ENCODE measurements around the gene RAB3GAP1. TPM values are rescaled to one million over a fixed set of nuclear protein-coding genes. Genes with fewer than 3 reads are reported as not detected.

Gene RAB3GAP1
- total RNA-seq, 1 experiment from 2014 or later, result 38.6 TPM

DNA sequence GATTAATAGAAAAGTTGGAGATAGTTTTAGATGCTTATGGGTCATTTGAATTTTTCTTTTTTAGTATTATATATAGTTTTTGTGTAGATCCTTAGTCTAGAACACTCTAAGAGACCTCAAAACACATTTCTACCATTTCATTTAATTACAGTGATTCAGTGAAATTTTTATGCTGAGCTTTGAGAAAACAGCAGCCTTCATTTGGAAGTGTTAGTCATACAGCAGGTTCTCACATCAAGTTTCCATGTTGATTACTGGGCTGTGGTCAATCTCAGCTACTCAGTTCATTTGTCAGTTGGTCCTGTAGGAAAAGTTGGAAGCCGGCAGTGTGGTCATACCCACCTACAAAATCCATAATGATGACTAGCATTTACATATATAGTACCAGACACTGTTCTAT is 42.8 kb upstream of the RAB3GAP1 start:
- POLR2A ChIA-PET, result no interaction called here

GRCh38 chr2:135010200-135010942 is 41.7 kb upstream of the RAB3GAP1 start:
- Histone ChIP-seq H3K9me3 (ENCODE audit: control insufficient read depth, insufficient read depth, low read depth, low read length) (no peaks in the 10 kb centered on the region), H3K4me3 (ENCODE audit: low read depth in 2 of 2, low read length in 2 of 2) (no peak overlapping the region), H3K27ac (ENCODE audit: low read length) (no peak overlapping the region), H3K36me3 (ENCODE audit: control insufficient read depth, insufficient read depth, low read length) (no peaks in the 10 kb centered on the region), H3K27me3 (ENCODE audit: control insufficient read depth, insufficient read depth, low read length) (peaks cover under 1% of the 10 kb centered on the region; the same call in 1 of the 2 replicates), H3K4me1 (ENCODE audit: control insufficient read depth, insufficient read depth, low read length) (no peaks in the 10 kb centered on the region)
- POLR2A ChIA-PET, result no interaction called here
- intact Hi-C loops (cut with micrococcal nuclease; ENCODE audit: unreplicated experiment) (no loop called here), in situ Hi-C loops (cut with HindIII; ENCODE audit: low pct_unique_long_range_greater_than_20kb, low sequenced_read_pairs) (no loop called here)
- CTCF ChIA-PET, result interaction anchor here (0.7 kb wide), 1 partner anchor 521 kb away, joined by 6 read pairs; the partner anchor contains the start of genes R3HDM1 and ZRANB3
- no peak for TF ChIP-seq TCF7L2 (IDR thresholded peaks at IDR 0.05; ENCODE audit: low read depth, low read length)
- no peak for DNase-seq (ENCODE audit: low read depth, low spot score)
- BruUV-seq (replicated peaks), result no TSS peak
- peak; percentile 52; the same call in 1 of the 2 replicates for ATAC-seq

More for the DNA sequence above, 42.8 kb upstream of the RAB3GAP1 start:
- Histone ChIP-seq H3K4me3 (ENCODE audit: low read depth in 2 of 2, low read length in 2 of 2) (no peak overlapping the region), H3K4me1 (ENCODE audit: control insufficient read depth, insufficient read depth, low read length) (peaks cover 4% of the 10 kb centered on the region; the same call in 1 of the 2 replicates), H3K9me3 (ENCODE audit: control insufficient read depth, insufficient read depth, low read depth, low read length) (no peaks in the 10 kb centered on the region), H3K36me3 (ENCODE audit: control insufficient read depth, insufficient read depth, low read length) (no peaks in the 10 kb centered on the region), H3K27me3 (ENCODE audit: control insufficient read depth, insufficient read depth, low read length) (peaks cover 3% of the 10 kb centered on the region; the same call in 1 of the 2 replicates), H3K27ac (ENCODE audit: low read length) (no peak overlapping the region)
- CTCF ChIA-PET, result interaction anchor here (0.6 to 0.7 kb wide), 2 partner anchors 522 to 701 kb away, joined by 3 to 6 read pairs; partner anchors contain the start of genes R3HDM1 and ZRANB3
- in situ Hi-C loops (cut with HindIII; ENCODE audit: low pct_unique_long_range_greater_than_20kb, low sequenced_read_pairs), result no loop called here
- BruUV-seq (replicated peaks), result no TSS peak
- intact Hi-C loops (cut with micrococcal nuclease; ENCODE audit: unreplicated experiment), result loop anchor here (10.0 kb wide), 2 partner anchors 155 to 705 kb away; no protein-coding TSS in a partner anchor
- ATAC-seq, result no peak
- TF ChIP-seq, protein P1, sequence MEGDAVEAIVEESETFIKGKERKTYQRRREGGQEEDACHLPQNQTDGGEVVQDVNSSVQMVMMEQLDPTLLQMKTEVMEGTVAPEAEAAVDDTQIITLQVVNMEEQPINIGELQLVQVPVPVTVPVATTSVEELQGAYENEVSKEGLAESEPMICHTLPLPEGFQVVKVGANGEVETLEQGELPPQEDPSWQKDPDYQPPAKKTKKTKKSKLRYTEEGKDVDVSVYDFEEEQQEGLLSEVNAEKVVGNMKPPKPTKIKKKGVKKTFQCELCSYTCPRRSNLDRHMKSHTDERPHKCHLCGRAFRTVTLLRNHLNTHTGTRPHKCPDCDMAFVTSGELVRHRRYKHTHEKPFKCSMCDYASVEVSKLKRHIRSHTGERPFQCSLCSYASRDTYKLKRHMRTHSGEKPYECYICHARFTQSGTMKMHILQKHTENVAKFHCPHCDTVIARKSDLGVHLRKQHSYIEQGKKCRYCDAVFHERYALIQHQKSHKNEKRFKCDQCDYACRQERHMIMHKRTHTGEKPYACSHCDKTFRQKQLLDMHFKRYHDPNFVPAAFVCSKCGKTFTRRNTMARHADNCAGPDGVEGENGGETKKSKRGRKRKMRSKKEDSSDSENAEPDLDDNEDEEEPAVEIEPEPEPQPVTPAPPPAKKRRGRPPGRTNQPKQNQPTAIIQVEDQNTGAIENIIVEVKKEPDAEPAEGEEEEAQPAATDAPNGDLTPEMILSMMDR (IDR thresholded peaks at IDR 0.05), result no peak
- TF ChIP-seq SIN3A (IDR thresholded peaks at IDR 0.05; ENCODE audit: borderline replicate concordance, insufficient read depth, low read depth, low read length) (no peak), POLR2AphosphoS5 (IDR thresholded peaks at IDR 0.05; ENCODE audit: low read depth, low read length) (no peak), TCF7L2 (IDR thresholded peaks at IDR 0.05; ENCODE audit: low read depth, low read length) (no peak)
- TF ChIP-seq, protein P2, sequence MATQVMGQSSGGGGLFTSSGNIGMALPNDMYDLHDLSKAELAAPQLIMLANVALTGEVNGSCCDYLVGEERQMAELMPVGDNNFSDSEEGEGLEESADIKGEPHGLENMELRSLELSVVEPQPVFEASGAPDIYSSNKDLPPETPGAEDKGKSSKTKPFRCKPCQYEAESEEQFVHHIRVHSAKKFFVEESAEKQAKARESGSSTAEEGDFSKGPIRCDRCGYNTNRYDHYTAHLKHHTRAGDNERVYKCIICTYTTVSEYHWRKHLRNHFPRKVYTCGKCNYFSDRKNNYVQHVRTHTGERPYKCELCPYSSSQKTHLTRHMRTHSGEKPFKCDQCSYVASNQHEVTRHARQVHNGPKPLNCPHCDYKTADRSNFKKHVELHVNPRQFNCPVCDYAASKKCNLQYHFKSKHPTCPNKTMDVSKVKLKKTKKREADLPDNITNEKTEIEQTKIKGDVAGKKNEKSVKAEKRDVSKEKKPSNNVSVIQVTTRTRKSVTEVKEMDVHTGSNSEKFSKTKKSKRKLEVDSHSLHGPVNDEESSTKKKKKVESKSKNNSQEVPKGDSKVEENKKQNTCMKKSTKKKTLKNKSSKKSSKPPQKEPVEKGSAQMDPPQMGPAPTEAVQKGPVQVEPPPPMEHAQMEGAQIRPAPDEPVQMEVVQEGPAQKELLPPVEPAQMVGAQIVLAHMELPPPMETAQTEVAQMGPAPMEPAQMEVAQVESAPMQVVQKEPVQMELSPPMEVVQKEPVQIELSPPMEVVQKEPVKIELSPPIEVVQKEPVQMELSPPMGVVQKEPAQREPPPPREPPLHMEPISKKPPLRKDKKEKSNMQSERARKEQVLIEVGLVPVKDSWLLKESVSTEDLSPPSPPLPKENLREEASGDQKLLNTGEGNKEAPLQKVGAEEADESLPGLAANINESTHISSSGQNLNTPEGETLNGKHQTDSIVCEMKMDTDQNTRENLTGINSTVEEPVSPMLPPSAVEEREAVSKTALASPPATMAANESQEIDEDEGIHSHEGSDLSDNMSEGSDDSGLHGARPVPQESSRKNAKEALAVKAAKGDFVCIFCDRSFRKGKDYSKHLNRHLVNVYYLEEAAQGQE (IDR thresholded peaks at IDR 0.05; ENCODE audit: insufficient read depth in 1 of 2, low read depth in 2 of 2, low read length in 1 of 2), result no peak
- no peak for DNase-seq (ENCODE audit: low read depth, low spot score)

- Histone ChIP-seq H3K27ac (ENCODE audit: low read length) (no peak overlapping the region), H3K27me3 (ENCODE audit: control insufficient read depth, insufficient read depth, low read length) (no peaks in the 10 kb centered on the region), H3K9me3 (ENCODE audit: control insufficient read depth, insufficient read depth, low read depth, low read length) (no peaks in the 10 kb centered on the region), H3K4me1 (ENCODE audit: control insufficient read depth, insufficient read depth, low read length) (no peaks in the 10 kb centered on the region), H3K4me3 (ENCODE audit: low read depth in 2 of 2, low read length in 2 of 2) (peak overlapping the region in 1 of 2 experiments; percentile 18; a peak in 1 of 4 replicates), H3K36me3 (ENCODE audit: control insufficient read depth, insufficient read depth, low read length) (no peaks in the 10 kb centered on the region)
- TF ChIP-seq POLR2AphosphoS5 (IDR thresholded peaks at IDR 0.05; ENCODE audit: low read depth, low read length), result no peak
- TF ChIP-seq TCF7L2 (IDR thresholded peaks at IDR 0.05; ENCODE audit: low read depth, low read length), result no peak
- TF ChIP-seq, protein P2 (IDR thresholded peaks at IDR 0.05; ENCODE audit: insufficient read depth in 1 of 2, low read depth in 2 of 2, low read length in 1 of 2), result no peak
- TF ChIP-seq, protein P1 (IDR thresholded peaks at IDR 0.05), result no peak
- TF ChIP-seq SIN3A (IDR thresholded peaks at IDR 0.05; ENCODE audit: borderline replicate concordance, insufficient read depth, low read depth, low read length), result no peak
- no peak for ATAC-seq
- in situ Hi-C loops (cut with HindIII; ENCODE audit: low pct_unique_long_range_greater_than_20kb, low sequenced_read_pairs) (no loop called here), intact Hi-C loops (cut with micrococcal nuclease; ENCODE audit: unreplicated experiment) (no loop called here)
- ChIA-PET POLR2A (no interaction called here), CTCF (no interaction called here)
- BruUV-seq (replicated peaks), result no TSS peak
- no peak for DNase-seq (ENCODE audit: low read depth, low spot score)
These were observed 40.5 kb upstream of the RAB3GAP1 start for GRCh38 chr2:135011633-135012032.
